Nephron (organoid): ENCODE results near the gene PDSS2.
"Not testable (repeated sequence)": the region's sequence is repeated elsewhere in the genome, so short reads cannot be mapped to it uniquely, and the experiment has no call there.

Experiments
- H3K27ac Mint-ChIP-seq, 3 experiments: 2 replicates each; pipeline ENCODE4 v1.8.0; 2020; ENCODE audit warnings: mixed read lengths in 3 of 3, mild to moderate bottlenecking in 2 of 3, moderate library complexity in 1 of 3
- H3K27me3 Mint-ChIP-seq: 2 replicates; pipeline ENCODE4 v1.8.0; 2021; ENCODE audit warnings: low read depth, mild to moderate bottlenecking, moderate library complexity, mixed read lengths
- H3K36me3 Mint-ChIP-seq: 2 replicates; pipeline ENCODE4 v1.8.0; 2020; ENCODE audit warnings: low read depth, mixed read lengths
- H3K4me1 Mint-ChIP-seq: 2 replicates; pipeline ENCODE4 v1.8.0; 2020; ENCODE audit warnings: mixed read lengths
- H3K4me3 Mint-ChIP-seq, 3 experiments: 2 replicates each; pipeline ENCODE4 v1.8.0; 2020; ENCODE audit warnings: mild to moderate bottlenecking in 3 of 3, mixed read lengths in 3 of 3, moderate library complexity in 2 of 3
- H3K9me3 Mint-ChIP-seq: 2 replicates; pipeline ENCODE4 v1.8.0; 2020; ENCODE audit warnings: mixed read lengths
- CTCF ChIP-seq, 3 experiments: fragments of 200-600 bp; sonication (generic); IDR thresholded peaks; one replicate each; pipeline ENCODE4 v1.5.0; 2021; ENCODE audit warnings: antibody characterized with exemption in 3 of 3; ENCODE audit not compliant: unreplicated experiment in 3 of 3

The PDSS2 gene

GRCh38 chr6:107123501-107123900, 335.9 kb downstream of the PDSS2 start:
- H3K36me3 Mint-ChIP-seq, result no peaks in the 10 kb centered on the region
- no peak for TF ChIP-seq CTCF (IDR thresholded peaks at IDR 0.05; ENCODE audit: unreplicated experiment in 3 of 3)
- no peak overlapping the region for H3K4me3 Mint-ChIP-seq
- no peak overlapping the region for H3K27ac Mint-ChIP-seq
- H3K9me3 Mint-ChIP-seq, result no peaks in the 10 kb centered on the region
- peaks cover 7% of the 10 kb centered on the region for H3K4me1 Mint-ChIP-seq
- peaks cover 14% of the 10 kb centered on the region for H3K27me3 Mint-ChIP-seq

DNA sequence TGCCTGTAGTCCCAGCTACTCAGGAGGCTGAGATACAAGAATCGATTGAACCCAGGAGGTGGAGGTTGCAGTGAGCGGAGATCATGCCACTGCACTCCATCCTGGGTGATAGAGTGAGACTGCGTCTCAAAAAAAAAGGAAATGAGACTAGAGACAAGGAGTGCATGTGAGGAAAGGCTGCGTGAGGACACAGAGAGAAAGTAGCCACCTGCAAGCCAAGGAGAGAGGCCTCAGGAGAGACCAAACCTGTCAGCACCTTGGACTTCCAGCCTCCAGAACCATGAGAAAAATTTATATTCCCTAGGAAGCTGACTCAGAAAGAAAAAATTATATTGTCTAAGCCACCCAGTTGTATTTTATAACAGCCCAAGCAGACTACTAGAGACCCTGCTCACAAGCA, 336.6 kb downstream of the PDSS2 start:
- no peak for TF ChIP-seq CTCF (IDR thresholded peaks at IDR 0.05; ENCODE audit: unreplicated experiment in 3 of 3)
- no peak overlapping the region for H3K4me3 Mint-ChIP-seq
- H3K9me3 Mint-ChIP-seq, result no peaks in the 10 kb centered on the region
- peaks cover 7% of the 10 kb centered on the region for H3K4me1 Mint-ChIP-seq
- H3K36me3 Mint-ChIP-seq, result no peaks in the 10 kb centered on the region
- peaks cover 16% of the 10 kb centered on the region for H3K27me3 Mint-ChIP-seq
- no peak overlapping the region for H3K27ac Mint-ChIP-seq

DNA sequence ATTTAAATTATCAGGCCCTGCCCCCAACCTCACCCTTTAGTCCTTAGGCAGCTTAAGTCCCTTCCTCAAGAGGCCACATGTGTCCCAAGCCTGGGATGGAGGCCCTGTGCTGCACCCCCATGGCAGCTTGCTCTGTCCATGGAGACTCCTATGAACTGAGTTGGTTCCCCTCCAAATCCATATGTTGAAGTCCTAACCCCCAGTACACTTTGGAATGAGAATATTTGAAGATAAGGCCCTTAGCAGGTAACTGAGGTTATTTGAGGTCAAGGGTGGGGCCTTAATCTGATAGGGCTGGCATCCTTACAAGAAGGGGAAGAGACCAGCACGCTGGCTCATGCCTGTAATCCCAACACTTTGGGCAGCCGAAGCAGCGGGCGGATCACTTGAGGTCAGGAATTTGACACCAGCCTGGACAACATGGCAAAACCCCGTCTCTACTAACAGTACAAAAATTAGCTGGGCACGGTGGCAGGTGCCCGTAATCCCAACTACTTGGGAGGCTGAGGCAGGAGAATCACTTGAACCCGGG, 337.3 kb downstream of the PDSS2 start:
- Mint-ChIP-seq H3K27me3 (peaks cover 17% of the 10 kb centered on the region), H3K36me3 (no peaks in the 10 kb centered on the region), H3K27ac (no peak overlapping the region), H3K4me1 (peaks cover 8% of the 10 kb centered on the region), H3K9me3 (no peaks in the 10 kb centered on the region), H3K4me3 (no peak overlapping the region)
- TF ChIP-seq CTCF (IDR thresholded peaks at IDR 0.05; ENCODE audit: unreplicated experiment in 3 of 3), result no peak

DNA sequence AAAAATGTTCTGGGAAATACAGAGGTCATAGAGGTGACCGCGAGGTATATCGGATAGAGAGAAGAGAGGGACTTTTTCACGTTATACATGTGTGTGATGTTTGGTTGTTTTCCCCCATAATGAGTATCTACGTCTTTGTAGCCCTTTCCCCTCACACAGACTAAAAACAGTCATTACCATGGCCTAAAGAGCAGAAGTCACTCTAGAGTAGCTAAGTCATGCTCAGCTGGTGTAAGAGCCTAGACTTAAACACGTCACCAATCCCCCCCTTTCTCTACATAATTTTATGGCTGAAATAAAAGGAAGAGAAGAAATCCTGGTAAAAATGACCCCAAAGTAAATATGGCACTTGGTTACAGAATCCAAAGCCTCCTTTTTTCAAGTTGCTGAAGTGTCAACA, 338.1 kb downstream of the PDSS2 start:
- Mint-ChIP-seq H3K4me3 (no peak overlapping the region), H3K27ac (no peak overlapping the region), H3K4me1 (peaks cover 16% of the 10 kb centered on the region), H3K9me3 (no peaks in the 10 kb centered on the region), H3K27me3 (peaks cover 19% of the 10 kb centered on the region), H3K36me3 (no peaks in the 10 kb centered on the region)
- TF ChIP-seq CTCF (IDR thresholded peaks at IDR 0.05; ENCODE audit: unreplicated experiment in 3 of 3), result no peak

DNA sequence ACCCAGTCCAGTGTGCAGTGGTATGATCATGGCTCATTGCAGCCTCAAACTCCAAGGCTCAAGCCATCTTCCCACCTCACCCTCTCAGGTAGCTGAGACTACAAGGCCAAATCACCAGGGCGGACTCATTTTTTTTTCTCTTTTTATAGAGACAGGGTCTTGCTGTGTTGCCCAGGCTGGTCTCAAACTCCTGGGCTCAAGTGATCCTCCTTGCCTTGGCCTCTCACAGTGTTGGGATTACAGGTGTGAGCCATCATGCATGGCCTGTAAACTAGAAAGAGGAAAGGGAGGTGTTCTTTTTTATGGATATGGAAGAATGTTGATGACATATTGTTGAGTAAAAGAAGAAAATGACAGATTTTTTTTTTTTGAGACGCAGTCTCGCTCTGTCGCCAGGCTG, 339.0 kb downstream of the PDSS2 start:
- Mint-ChIP-seq H3K4me1 (peaks cover 19% of the 10 kb centered on the region), H3K9me3 (no peaks in the 10 kb centered on the region), H3K36me3 (no peaks in the 10 kb centered on the region), H3K4me3 (no peak overlapping the region), H3K27me3 (peaks cover 22% of the 10 kb centered on the region), H3K27ac (no peak overlapping the region)
- no peak for TF ChIP-seq CTCF (IDR thresholded peaks at IDR 0.05; ENCODE audit: unreplicated experiment in 3 of 3)

DNA sequence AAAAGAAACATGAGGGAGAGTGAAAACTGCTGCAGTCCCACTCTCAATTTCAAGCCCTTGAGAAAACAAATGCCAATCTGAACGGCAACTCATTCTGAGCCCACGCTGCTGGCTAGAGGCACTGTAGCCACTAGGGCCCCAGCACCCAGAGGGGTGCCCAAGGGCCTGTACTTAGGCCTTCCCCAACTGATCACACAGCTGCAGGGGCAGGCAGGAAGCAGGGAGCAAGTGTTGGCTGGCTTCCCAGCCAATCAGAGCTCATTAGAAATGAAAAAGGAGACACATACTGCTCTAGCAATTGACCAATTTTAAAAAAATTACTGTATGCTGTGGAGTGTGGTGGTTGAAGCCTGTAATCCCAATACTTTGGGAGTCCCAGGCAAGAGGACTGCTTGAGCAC, 340.4 kb downstream of the PDSS2 start:
- no peaks in the 10 kb centered on the region for H3K9me3 Mint-ChIP-seq
- peaks cover 22% of the 10 kb centered on the region for H3K27me3 Mint-ChIP-seq
- peaks cover 13% of the 10 kb centered on the region for H3K4me1 Mint-ChIP-seq
- no peak overlapping the region for H3K27ac Mint-ChIP-seq
- no peak overlapping the region for H3K4me3 Mint-ChIP-seq
- TF ChIP-seq CTCF (IDR thresholded peaks at IDR 0.05; ENCODE audit: unreplicated experiment in 3 of 3), result no peak
- H3K36me3 Mint-ChIP-seq, result no peaks in the 10 kb centered on the region

DNA sequence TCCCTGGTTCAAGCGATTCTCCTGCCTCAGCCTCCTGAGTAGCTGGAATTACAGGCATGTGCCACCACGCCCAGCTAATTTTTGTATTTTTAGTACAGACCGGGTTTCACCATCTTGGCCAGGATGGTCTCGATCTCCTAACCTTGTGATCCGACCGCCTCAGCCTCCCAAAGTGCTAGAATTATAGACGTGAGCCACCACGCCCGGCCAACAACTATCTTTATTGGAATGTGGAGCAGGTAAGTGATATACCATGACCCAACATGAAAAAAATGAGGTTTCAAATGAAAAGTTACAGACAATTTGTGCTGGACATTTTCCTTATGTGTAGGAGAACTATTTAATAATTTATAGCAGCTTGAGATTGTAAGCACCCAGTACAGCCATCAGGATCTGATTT, 340.8 kb downstream of the PDSS2 start:
- not testable (repeated sequence) for H3K36me3 Mint-ChIP-seq, H3K27ac Mint-ChIP-seq, H3K9me3 Mint-ChIP-seq, H3K4me3 Mint-ChIP-seq
- Mint-ChIP-seq H3K27me3 (peaks cover 24% of the 10 kb centered on the region), H3K4me1 (peaks cover 17% of the 10 kb centered on the region)
